Activated CD8-positive, alpha-beta T cell treated with anti-CD3 and anti-CD28 coated beads for 36 hours (primary cell): ENCODE measurements around the gene NUDT3. TPM values are rescaled to one million over a fixed set of nuclear protein-coding genes. Genes with fewer than 3 reads are reported as not detected.

ENCODE experiments used
- ATAC-seq: fragments of 200-7000 bp; cut with Tn5 transposase; one replicate; pipeline ENCODE4 v1.10.0; 2021; ENCODE audit warnings: mild to moderate bottlenecking, moderate library complexity
- CTCF ChIA-PET: fragments of 350-600 bp; sonication (Branson Sonifier 250); formaldehyde crosslinking; loops from one replicate; lab custom pipeline; 2021; ENCODE audit warnings: antibody characterized with exemption; lab: Charles Lee
- POLR2A ChIA-PET: fragments of 350-600 bp; sonication (Branson Sonifier 250); formaldehyde crosslinking; loops from one replicate; lab custom pipeline; 2021; ENCODE audit warnings: antibody characterized with exemption; lab: Charles Lee
- DNase-seq: peaks from one replicate; pipeline ENCODE4 v3.0.0-alpha.2; 2020
- H3K27ac Mint-ChIP-seq: one replicate; pipeline ENCODE4 v1.8.0; 2021; ENCODE audit warnings: mild to moderate bottlenecking, mixed read lengths
- H3K27me3 Mint-ChIP-seq: one replicate; pipeline ENCODE4 v1.8.0; 2021; ENCODE audit warnings: mixed read lengths
- H3K36me3 Mint-ChIP-seq: one replicate; pipeline ENCODE4 v1.8.0; 2021; ENCODE audit warnings: low read depth, mixed read lengths
- H3K4me1 Mint-ChIP-seq: one replicate; pipeline ENCODE4 v1.8.0; 2021; ENCODE audit warnings: low read depth, mixed read lengths
- H3K4me3 Mint-ChIP-seq: one replicate; pipeline ENCODE4 v1.8.0; 2021; ENCODE audit warnings: mild to moderate bottlenecking, moderate library complexity, mixed read lengths
- H3K9me3 Mint-ChIP-seq: one replicate; pipeline ENCODE4 v1.8.0; 2021; ENCODE audit warnings: mixed read lengths
- intact Hi-C: fragments of 100-400 bp; cut with micrococcal nuclease; formaldehyde crosslinking; loops from one replicate; pipeline ENCODE4 v1.10.0; 2022
- total RNA-seq, 2 experiments: library from RNA; stranded (reverse); gene quantifications; one replicate each; pipeline ENCODE4 v1.2.3, GENCODE V29; 2021
- TF ChIP-seq, protein P1 (sequence below): fragments of 200-600 bp; IDR thresholded peaks from one replicate; pipeline ENCODE4 v1.8.0; 2022; ENCODE audit warnings: antibody characterized with exemption, mild to moderate bottlenecking

Gene NUDT3
- total RNA-seq, 2 experiments from 2014 or later = 15.0 to 15.2 TPM

- peaks cover 37% of the 10 kb centered on the region for H3K4me1 Mint-ChIP-seq
- TF ChIP-seq, protein P1, sequence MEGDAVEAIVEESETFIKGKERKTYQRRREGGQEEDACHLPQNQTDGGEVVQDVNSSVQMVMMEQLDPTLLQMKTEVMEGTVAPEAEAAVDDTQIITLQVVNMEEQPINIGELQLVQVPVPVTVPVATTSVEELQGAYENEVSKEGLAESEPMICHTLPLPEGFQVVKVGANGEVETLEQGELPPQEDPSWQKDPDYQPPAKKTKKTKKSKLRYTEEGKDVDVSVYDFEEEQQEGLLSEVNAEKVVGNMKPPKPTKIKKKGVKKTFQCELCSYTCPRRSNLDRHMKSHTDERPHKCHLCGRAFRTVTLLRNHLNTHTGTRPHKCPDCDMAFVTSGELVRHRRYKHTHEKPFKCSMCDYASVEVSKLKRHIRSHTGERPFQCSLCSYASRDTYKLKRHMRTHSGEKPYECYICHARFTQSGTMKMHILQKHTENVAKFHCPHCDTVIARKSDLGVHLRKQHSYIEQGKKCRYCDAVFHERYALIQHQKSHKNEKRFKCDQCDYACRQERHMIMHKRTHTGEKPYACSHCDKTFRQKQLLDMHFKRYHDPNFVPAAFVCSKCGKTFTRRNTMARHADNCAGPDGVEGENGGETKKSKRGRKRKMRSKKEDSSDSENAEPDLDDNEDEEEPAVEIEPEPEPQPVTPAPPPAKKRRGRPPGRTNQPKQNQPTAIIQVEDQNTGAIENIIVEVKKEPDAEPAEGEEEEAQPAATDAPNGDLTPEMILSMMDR = no peak
- H3K4me3 Mint-ChIP-seq = no peak overlapping the region
- CTCF ChIA-PET = interaction anchor here (1.5 to 1.6 kb wide), 2 partner anchors 34 to 199 kb away, joined by 3 read pairs; no protein-coding TSS in a partner anchor
- no peak for DNase-seq
- no peaks in the 10 kb centered on the region for H3K36me3 Mint-ChIP-seq
- ATAC-seq = no peak
- POLR2A ChIA-PET = no interaction called here
- H3K9me3 Mint-ChIP-seq = no peaks in the 10 kb centered on the region
- intact Hi-C loops = no loop called here
- H3K27ac Mint-ChIP-seq = no peak overlapping the region
- no peaks in the 10 kb centered on the region for H3K27me3 Mint-ChIP-seq
These were observed 30.3 kb downstream of the NUDT3 start for GRCh38 chr6:34362176-34362575.

DNA sequence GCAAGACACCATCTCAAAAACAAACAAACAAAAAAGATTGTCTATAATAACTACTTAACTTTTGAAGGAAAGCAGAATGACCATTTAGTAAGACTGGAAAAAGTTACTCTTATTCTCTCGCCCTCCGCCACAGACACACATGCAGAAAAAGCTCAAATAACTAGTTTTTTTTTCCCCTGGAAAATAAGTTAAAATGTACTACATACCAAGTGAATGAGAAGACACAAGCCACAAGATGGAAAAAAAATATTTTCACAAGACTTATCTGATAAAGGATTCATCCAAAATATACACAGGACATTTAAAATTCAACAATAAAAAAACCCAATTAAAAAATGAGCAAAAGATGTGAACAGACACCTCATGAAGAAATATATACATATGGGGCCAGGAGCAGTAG is 31.9 kb downstream of the NUDT3 start:
- Mint-ChIP-seq H3K9me3 (no peaks in the 10 kb centered on the region), H3K27me3 (no peaks in the 10 kb centered on the region), H3K27ac (no peak overlapping the region), H3K4me3 (no peak overlapping the region), H3K36me3 (no peaks in the 10 kb centered on the region), H3K4me1 (peaks cover 33% of the 10 kb centered on the region)
- intact Hi-C loops = no loop called here
- no peak for ATAC-seq
- TF ChIP-seq, protein P1 = no peak
- ChIA-PET CTCF (interaction anchor here (1.2 to 1.6 kb wide), 2 partner anchors 14 to 72 kb away, joined by 3 read pairs; no protein-coding TSS in a partner anchor), POLR2A (interaction anchor here (0.7 kb wide), 1 partner anchor 22 kb away, joined by 3 read pairs; no protein-coding TSS in a partner anchor)
- DNase-seq = no peak

- no peak for DNase-seq
- H3K27ac Mint-ChIP-seq = no peak overlapping the region
- H3K9me3 Mint-ChIP-seq = no peaks in the 10 kb centered on the region
- no peak for ATAC-seq
- ChIA-PET POLR2A (interaction anchor here (0.7 kb wide), 1 partner anchor 21 kb away, joined by 3 read pairs; no protein-coding TSS in a partner anchor), CTCF (interaction anchor here (1.6 kb wide), 1 partner anchor 13 kb away, joined by 3 read pairs; no protein-coding TSS in a partner anchor)
- H3K27me3 Mint-ChIP-seq = no peaks in the 10 kb centered on the region
- H3K36me3 Mint-ChIP-seq = no peaks in the 10 kb centered on the region
- peaks cover 30% of the 10 kb centered on the region for H3K4me1 Mint-ChIP-seq
- intact Hi-C loops = no loop called here
- H3K4me3 Mint-ChIP-seq = no peak overlapping the region
- TF ChIP-seq, protein P1 = no peak
These were observed 32.9 kb downstream of the NUDT3 start for GRCh38 chr6:34359418-34360158.

- Mint-ChIP-seq H3K9me3 (no peaks in the 10 kb centered on the region), H3K27ac (no peak overlapping the region), H3K27me3 (no peaks in the 10 kb centered on the region), H3K36me3 (no peaks in the 10 kb centered on the region), H3K4me1 (peaks cover 25% of the 10 kb centered on the region), H3K4me3 (no peak overlapping the region)
- intact Hi-C loops = no loop called here
- ChIA-PET POLR2A (no interaction called here), CTCF (no interaction called here)
- TF ChIP-seq, protein P1 = no peak
- ATAC-seq (no peak), DNase-seq (no peak)
These were observed 34.0 kb downstream of the NUDT3 start for GRCh38 chr6:34358389-34358905.

DNA sequence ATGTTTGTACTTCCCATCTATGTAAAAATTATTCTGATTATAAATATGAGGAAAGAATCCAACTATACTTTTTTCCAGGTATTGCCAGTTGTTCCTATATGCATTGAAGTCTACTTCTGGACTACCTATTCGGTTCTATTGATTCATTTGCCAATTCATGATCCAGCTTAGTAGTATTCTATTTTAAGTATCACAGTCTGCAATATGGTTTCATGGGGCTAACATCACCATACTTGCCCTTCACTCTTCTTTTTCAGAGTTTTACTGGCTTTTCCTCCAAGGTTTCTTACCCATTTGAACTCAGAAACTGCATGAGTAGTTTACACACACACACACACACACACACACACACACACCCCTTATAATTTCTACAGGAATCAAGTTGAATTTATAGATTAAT is 34.5 kb downstream of the NUDT3 start:
- Mint-ChIP-seq H3K27ac (no peak overlapping the region), H3K9me3 (no peaks in the 10 kb centered on the region), H3K4me3 (no peak overlapping the region), H3K4me1 (peaks cover 20% of the 10 kb centered on the region), H3K27me3 (no peaks in the 10 kb centered on the region), H3K36me3 (no peaks in the 10 kb centered on the region)
- ATAC-seq (no peak), DNase-seq (no peak)
- ChIA-PET CTCF (no interaction called here), POLR2A (interaction anchor here (1.0 to 1.1 kb wide), 2 partner anchors 73 to 417 kb away, joined by 3 to 5 read pairs; no protein-coding TSS in a partner anchor)
- intact Hi-C loops = no loop called here
- TF ChIP-seq, protein P1 = no peak
